Activated naive CD4-positive, alpha-beta T cell treated with anti-CD3 and anti-CD28 coated beads for 36 hours (primary cell): Measurements from ENCODE around the gene STKLD1. TPM values are rescaled to one million over a fixed set of nuclear protein-coding genes. Genes with fewer than 3 reads are reported as not detected.

Experiments used
- CTCF ChIA-PET: fragments of 350-600 bp; sonication (Branson Sonifier 250); formaldehyde crosslinking; loops from one replicate; lab custom pipeline; 2021; ENCODE audit warnings: antibody characterized with exemption; lab: Charles Lee
- DNase-seq: peaks from one replicate; pipeline ENCODE4 v3.0.0-alpha.2; 2020
- H3K27ac Mint-ChIP-seq: one replicate; pipeline ENCODE4 v1.8.0; 2021; ENCODE audit warnings: mild to moderate bottlenecking, mixed read lengths
- H3K27me3 Mint-ChIP-seq: one replicate; pipeline ENCODE4 v1.8.0; 2021; ENCODE audit warnings: low read depth, mixed read lengths
- H3K36me3 Mint-ChIP-seq: one replicate; pipeline ENCODE4 v1.8.0; 2021; ENCODE audit warnings: low read depth, mixed read lengths
- H3K4me1 Mint-ChIP-seq: one replicate; pipeline ENCODE4 v1.8.0; 2021; ENCODE audit warnings: low read depth, mixed read lengths
- H3K4me3 Mint-ChIP-seq: one replicate; pipeline ENCODE4 v1.8.0; 2021; ENCODE audit warnings: mild to moderate bottlenecking, moderate library complexity, mixed read lengths
- H3K9me3 Mint-ChIP-seq: one replicate; pipeline ENCODE4 v1.8.0; 2021; ENCODE audit warnings: mixed read lengths
- intact Hi-C: fragments of 100-400 bp; cut with micrococcal nuclease; formaldehyde crosslinking; loops from one replicate; pipeline ENCODE4 v1.15.1; 2023
- total RNA-seq, 2 experiments: library from RNA; stranded (reverse); gene quantifications; one replicate each; pipeline ENCODE4 v1.2.3, GENCODE V29; 2021

The STKLD1 gene
- total RNA-seq, 2 experiments from 2014 or later = 0.35 to 0.41 TPM

DNA sequence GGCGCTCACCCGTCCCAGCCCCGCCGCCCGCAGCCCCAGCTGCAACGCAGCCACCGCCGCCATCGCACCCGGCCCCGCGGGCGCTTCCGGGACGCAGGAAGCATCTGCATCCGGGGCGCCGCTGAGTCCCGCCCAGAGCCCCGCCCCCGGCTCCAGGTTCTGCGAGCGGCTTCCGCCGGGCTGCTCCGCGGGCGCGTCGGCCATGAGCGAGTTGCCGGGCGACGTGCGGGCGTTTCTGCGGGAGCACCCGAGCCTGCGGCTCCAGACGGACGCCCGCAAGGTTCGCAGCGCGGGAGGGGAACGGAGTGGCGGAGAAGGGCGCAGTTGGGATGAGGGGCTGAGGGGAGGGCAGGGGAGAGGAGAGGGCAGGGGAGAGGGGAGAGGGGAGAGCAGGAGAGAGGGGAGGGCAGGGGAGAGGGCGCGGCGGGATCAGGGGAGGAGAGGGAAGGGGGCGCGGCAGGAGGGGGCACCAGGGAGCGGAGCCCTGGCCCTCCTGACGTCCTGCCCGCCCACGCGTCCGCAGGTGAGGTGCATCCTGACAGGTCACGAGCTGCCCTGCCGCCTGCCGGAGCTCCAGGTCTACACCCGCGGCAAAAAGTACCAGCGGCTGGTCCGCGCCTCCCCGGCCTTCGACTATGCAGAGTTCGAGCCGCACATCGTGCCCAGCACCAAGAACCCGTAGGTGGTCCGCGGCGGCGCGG lies 19.6 kb upstream of the STKLD1 start, which contains the start of the genes SURF1 and SURF2:
TSS of gene SURF1 (minus strand) at position 97 of the 701 bp plus-strand sequence. CDS start at position 63, 34 bp downstream.
TSS of gene SURF2 (plus strand) at position 160 of the 701 bp plus-strand sequence. CDS start at position 203, 43 bp downstream.
- H3K4me3 Mint-ChIP-seq = peak within 1 kb of the TSS; percentile 82
- DNase-seq = peak; percentile 92
- H3K4me1 Mint-ChIP-seq = peaks cover 50% of the 10 kb centered on the region
- H3K9me3 Mint-ChIP-seq = no peaks in the 10 kb centered on the region
- CTCF ChIA-PET = interaction anchor here (0.9 to 6.0 kb wide), 5 partner anchors 15 to 129 kb away, joined by 3 to 48 read pairs (median 3); no protein-coding TSS in a partner anchor
- H3K36me3 Mint-ChIP-seq = peaks cover 23% of the 10 kb centered on the region
- H3K27ac Mint-ChIP-seq = peak within 1 kb of the TSS; percentile 81
- intact Hi-C loops = loop anchor here (1.0 to 5.0 kb wide), 3 partner anchors 8 to 131 kb away; partner anchors contain the start of genes MED22 and RPL7A
- no peaks in the 10 kb centered on the region for H3K27me3 Mint-ChIP-seq

GRCh38 chr9:133357656-133358055 lies 18.5 kb upstream of the STKLD1 start:
- no peak for DNase-seq
- CTCF ChIA-PET = interaction anchor here (6.0 kb wide), 1 partner anchor 15 kb away, joined by 48 read pairs; no protein-coding TSS in a partner anchor
- Mint-ChIP-seq H3K4me1 (peaks cover 52% of the 10 kb centered on the region), H3K36me3 (peaks cover 25% of the 10 kb centered on the region), H3K4me3 (peak overlapping the region; percentile 75), H3K9me3 (no peaks in the 10 kb centered on the region), H3K27me3 (no peaks in the 10 kb centered on the region), H3K27ac (peak overlapping the region; percentile 62)
- intact Hi-C loops = loop anchor here (5.0 kb wide), 1 partner anchor 130 kb away; no protein-coding TSS in a partner anchor

DNA sequence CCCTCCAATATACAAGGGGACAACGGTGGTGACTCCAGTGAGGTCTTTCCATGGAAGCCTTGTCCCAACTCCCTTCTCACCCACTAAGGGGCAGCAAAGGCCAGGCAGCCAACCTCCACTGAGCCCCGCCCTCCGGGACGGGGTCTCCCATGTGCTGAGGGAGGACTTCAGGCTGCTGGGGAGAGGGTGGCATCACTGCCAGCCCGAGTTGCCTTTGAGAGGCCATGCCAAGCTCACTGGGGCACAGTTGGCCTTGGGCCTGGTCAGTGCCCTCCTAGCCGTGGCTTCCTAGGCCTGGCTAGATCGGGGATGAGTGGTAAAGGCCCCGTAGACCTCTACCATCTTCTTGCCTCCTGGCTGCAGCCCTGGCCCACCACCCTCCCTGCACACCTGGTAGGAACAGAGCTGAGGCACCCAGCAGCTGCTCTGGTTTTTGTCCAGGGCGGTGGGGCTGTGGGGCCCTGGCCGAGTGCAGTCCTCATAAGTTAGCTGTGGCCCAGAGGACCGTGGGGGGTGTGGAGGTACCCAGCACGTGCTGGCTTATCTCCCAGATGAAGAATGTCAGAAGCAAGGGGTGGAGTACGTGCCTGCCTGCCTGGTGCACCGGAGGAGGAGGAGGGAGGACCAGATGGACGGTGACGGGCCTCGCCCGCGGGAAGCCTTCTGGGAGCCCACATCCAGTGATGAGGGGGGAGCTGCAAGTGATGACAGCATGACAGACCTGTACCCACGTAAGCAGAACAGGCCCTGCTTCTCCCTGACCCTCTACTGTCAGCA lies 16.6 kb upstream of the STKLD1 start:
- Mint-ChIP-seq H3K27me3 (no peaks in the 10 kb centered on the region), H3K4me3 (peak overlapping the region; percentile 21), H3K27ac (peak overlapping the region; percentile 90), H3K4me1 (peaks cover 50% of the 10 kb centered on the region), H3K36me3 (peaks cover 41% of the 10 kb centered on the region), H3K9me3 (no peaks in the 10 kb centered on the region)
- DNase-seq = peak; percentile 46
- CTCF ChIA-PET = interaction anchor here (0.7 to 6.0 kb wide), 7 partner anchors 13 to 497 kb away, joined by 3 to 48 read pairs (median 3); no protein-coding TSS in a partner anchor
- intact Hi-C loops = loop anchor here (5.0 kb wide), 1 partner anchor 128 kb away; no protein-coding TSS in a partner anchor

GRCh38 chr9:133360400-133361393 lies 15.5 kb upstream of the STKLD1 start:
- intact Hi-C loops = no loop called here
- H3K4me1 Mint-ChIP-seq = peaks cover 41% of the 10 kb centered on the region
- H3K36me3 Mint-ChIP-seq = peaks cover 51% of the 10 kb centered on the region
- no peak overlapping the region for H3K4me3 Mint-ChIP-seq
- peak; percentile 27 for DNase-seq
- H3K27ac Mint-ChIP-seq = peak overlapping the region; percentile 90
- H3K9me3 Mint-ChIP-seq = no peaks in the 10 kb centered on the region
- CTCF ChIA-PET = interaction anchor here (0.7 to 1.4 kb wide), 7 partner anchors 10 to 498 kb away, joined by 3 to 4 read pairs (median 3); no protein-coding TSS in a partner anchor
- no peaks in the 10 kb centered on the region for H3K27me3 Mint-ChIP-seq

GRCh38 chr9:133361507-133362092 lies 14.6 kb upstream of the STKLD1 start:
- H3K27me3 Mint-ChIP-seq = no peaks in the 10 kb centered on the region
- H3K36me3 Mint-ChIP-seq = peaks cover 60% of the 10 kb centered on the region
- intact Hi-C loops = no loop called here
- H3K4me1 Mint-ChIP-seq = peaks cover 45% of the 10 kb centered on the region
- H3K4me3 Mint-ChIP-seq = no peak overlapping the region
- CTCF ChIA-PET = no interaction called here
- H3K27ac Mint-ChIP-seq = peak overlapping the region; percentile 90
- no peaks in the 10 kb centered on the region for H3K9me3 Mint-ChIP-seq
- no peak for DNase-seq

DNA sequence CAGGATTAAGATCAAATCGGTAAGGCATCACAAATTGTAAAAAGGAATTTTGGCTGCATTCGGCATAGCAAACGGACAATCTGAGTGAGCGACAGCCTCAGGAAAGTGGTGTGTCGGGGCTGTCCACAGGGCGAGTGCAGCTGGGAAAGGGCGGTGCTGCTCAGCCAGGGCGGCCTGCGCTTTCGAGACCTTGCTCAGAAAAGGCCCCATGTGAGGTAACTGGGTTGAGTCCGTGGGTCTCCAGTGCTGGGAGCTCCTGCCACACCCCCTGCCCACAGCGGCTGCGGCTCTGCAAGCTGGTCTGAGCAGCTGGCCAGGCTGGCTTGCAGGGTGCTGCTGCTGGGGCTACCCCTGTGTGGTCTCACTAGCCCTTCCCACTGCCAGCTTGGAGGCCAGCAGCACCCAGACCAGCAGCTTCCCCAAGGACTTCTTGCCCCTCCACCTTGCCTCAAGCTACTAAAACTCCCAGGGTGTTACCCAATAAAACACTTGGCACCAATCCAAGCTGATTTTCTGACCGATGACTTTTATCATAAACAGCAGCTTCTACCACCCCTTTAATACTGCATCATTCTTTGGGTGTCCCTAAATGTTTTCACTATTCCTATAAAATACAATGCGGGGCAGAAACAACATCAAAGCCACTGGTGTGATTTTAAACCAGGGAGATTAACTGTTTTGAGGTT lies 13.7 kb upstream of the STKLD1 start:
- Mint-ChIP-seq H3K27ac (peak overlapping the region; percentile 90), H3K4me3 (no peak overlapping the region), H3K9me3 (no peaks in the 10 kb centered on the region), H3K36me3 (peaks cover 65% of the 10 kb centered on the region), H3K4me1 (peaks cover 41% of the 10 kb centered on the region), H3K27me3 (no peaks in the 10 kb centered on the region)
- CTCF ChIA-PET = interaction anchor here (0.9 kb wide), 1 partner anchor 11 kb away, joined by 4 read pairs; no protein-coding TSS in a partner anchor
- no peak for DNase-seq
- intact Hi-C loops = no loop called here

DNA sequence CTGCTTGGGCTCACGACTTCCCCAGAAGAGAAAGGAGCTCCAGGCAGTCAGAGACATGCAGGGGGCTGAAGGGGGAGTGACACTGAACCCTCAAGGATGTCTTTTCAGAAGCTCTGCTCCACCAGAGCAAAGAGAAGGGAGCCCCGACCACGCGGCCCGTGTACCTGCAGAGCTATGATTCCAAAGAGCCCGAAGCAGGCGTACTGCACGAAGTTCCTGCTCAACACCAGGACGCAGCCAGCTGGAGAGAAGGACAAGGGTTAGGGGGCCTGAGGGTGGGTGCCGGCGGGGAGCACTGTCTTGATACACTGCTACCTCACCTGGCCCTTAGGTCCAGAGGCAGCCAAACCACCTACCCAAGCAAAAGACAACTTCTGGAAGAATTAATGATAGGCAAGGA lies 9.7 kb upstream of the STKLD1 start:
- no peak for DNase-seq
- H3K36me3 Mint-ChIP-seq = peaks cover 81% of the 10 kb centered on the region
- peaks cover 45% of the 10 kb centered on the region for H3K4me1 Mint-ChIP-seq
- CTCF ChIA-PET = interaction anchor here (0.7 kb wide), 1 partner anchor 71 kb away, joined by 3 read pairs; no protein-coding TSS in a partner anchor
- H3K4me3 Mint-ChIP-seq = no peak overlapping the region
- H3K27me3 Mint-ChIP-seq = no peaks in the 10 kb centered on the region
- no peaks in the 10 kb centered on the region for H3K9me3 Mint-ChIP-seq
- no peak overlapping the region for H3K27ac Mint-ChIP-seq
- intact Hi-C loops = no loop called here

- CTCF ChIA-PET = no interaction called here
- no peak overlapping the region for H3K27ac Mint-ChIP-seq
- no peaks in the 10 kb centered on the region for H3K9me3 Mint-ChIP-seq
- intact Hi-C loops = no loop called here
- H3K27me3 Mint-ChIP-seq = no peaks in the 10 kb centered on the region
- no peak overlapping the region for H3K4me3 Mint-ChIP-seq
- H3K36me3 Mint-ChIP-seq = peaks cover 81% of the 10 kb centered on the region
- H3K4me1 Mint-ChIP-seq = peaks cover 50% of the 10 kb centered on the region
- no peak for DNase-seq
Measured at GRCh38 chr9:133367221-133367620, 8.9 kb upstream of the STKLD1 start.

DNA sequence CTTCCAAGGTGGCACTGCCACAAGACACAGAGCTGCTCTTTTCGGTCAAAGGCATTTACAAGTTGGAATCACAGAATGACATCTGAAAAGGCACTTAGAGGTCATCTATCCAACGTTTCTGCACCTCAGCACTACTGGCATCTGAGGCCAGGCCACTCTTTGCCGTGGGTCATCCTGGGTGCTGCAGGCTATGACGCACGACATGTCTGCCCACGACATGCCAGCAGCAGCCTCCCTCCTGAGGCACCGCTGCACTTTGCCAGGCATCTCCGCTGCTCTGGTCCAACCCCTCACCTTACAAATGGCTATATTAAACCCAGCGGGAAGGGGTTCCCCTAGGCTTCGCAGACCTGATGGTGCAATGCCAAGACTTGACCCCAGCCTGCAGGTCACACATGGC lies 8.4 kb upstream of the STKLD1 start:
- CTCF ChIA-PET = interaction anchor here (1.5 kb wide), 1 partner anchor 9 kb away, joined by 3 read pairs; no protein-coding TSS in a partner anchor
- Mint-ChIP-seq H3K27ac (no peak overlapping the region), H3K4me3 (no peak overlapping the region), H3K27me3 (no peaks in the 10 kb centered on the region), H3K36me3 (peaks cover 83% of the 10 kb centered on the region), H3K4me1 (peaks cover 56% of the 10 kb centered on the region), H3K9me3 (no peaks in the 10 kb centered on the region)
- intact Hi-C loops = no loop called here
- DNase-seq = no peak

GRCh38 chr9:133368249-133368881 lies 7.8 kb upstream of the STKLD1 start:
- Mint-ChIP-seq H3K27me3 (no peaks in the 10 kb centered on the region), H3K36me3 (peaks cover 85% of the 10 kb centered on the region), H3K27ac (peak overlapping the region; percentile 97), H3K9me3 (no peaks in the 10 kb centered on the region), H3K4me1 (peaks cover 60% of the 10 kb centered on the region), H3K4me3 (peak overlapping the region; percentile 75)
- DNase-seq = no peak
- CTCF ChIA-PET = interaction anchor here (0.7 to 1.5 kb wide), 2 partner anchors 8 to 18 kb away, joined by 3 read pairs; no protein-coding TSS in a partner anchor
- intact Hi-C loops = no loop called here
